Left kidney (tissue), 1 donor: ENCODE results near the gene ENPP1. TPM values are rescaled to one million over a fixed set of nuclear protein-coding genes. Genes with fewer than 3 reads are reported as not detected.

Experiments used
- polyA plus RNA-seq: library from polyadenylated mRNA; unstranded; fragments of 120-200 nt; gene quantifications from one replicate; pipeline ENCODE4 v1.2.1, GENCODE V29; 2013; ENCODE audit not compliant: insufficient read length

Gene ENPP1
- polyA plus RNA-seq, 1 donor = 25.9 TPM

Other genes with a start within 250 kb of the ENPP1 start
- 0.95 TPM for gene ARG1, start 234.8 kb upstream of the ENPP1 start, polyA plus RNA-seq
- gene MED23, start 179.8 kb upstream of the ENPP1 start, polyA plus RNA-seq = 66.1 TPM
- 13.0 TPM for gene ENPP3, start 170.7 kb upstream of the ENPP1 start, polyA plus RNA-seq
- gene OR2A4, start 106.6 kb upstream of the ENPP1 start, polyA plus RNA-seq = 0.32 TPM
- gene CTAGE9, start 97.0 kb upstream of the ENPP1 start, polyA plus RNA-seq = 0.55 TPM
- gene CCN2, start 143.4 kb downstream of the ENPP1 start, polyA plus RNA-seq = 243 TPM